Measurements from ENCODE around the gene STPG1.
A peak's percentile ranks its signal among the peaks of the same experiment; 100 is the strongest.

The STPG1 gene

GRCh38 chr1:24369801-24370200 lies 43.8 kb downstream of the STPG1 start:
- no peak for DNase-seq (ENCODE audit: low read depth in 2 of 2)

DNA sequence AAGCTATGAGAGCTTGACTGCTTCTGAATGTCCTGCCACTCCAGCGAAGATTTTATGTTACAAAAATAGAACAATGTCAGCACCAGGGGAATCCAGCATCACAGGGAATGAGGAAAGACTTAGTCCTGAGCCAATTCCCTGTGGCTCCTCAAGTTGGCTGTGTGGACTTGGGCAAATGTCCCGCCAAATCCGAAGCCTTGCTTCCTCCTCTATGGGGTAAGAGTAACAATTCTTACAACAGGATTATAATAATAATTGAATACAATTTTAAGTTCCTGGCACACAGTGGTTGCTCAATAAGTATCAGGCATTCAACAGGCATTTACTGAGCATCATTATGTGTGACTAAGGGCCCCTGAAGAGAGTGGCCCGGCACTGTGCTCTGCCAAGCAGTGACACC lies 44.4 kb downstream of the STPG1 start:
- DNase-seq (ENCODE audit: low read depth in 2 of 2): no peak

GRCh38 chr1:24366707-24367106 lies 46.9 kb downstream of the STPG1 start:
- DNase-seq (ENCODE audit: low read depth in 2 of 2): no peak

- DNase-seq (ENCODE audit: low read depth in 2 of 2): peak in 1 of 2 donors; percentile 29
Observed at GRCh38 chr1:24364975-24365678, 48.5 kb downstream of the STPG1 start.

DNA sequence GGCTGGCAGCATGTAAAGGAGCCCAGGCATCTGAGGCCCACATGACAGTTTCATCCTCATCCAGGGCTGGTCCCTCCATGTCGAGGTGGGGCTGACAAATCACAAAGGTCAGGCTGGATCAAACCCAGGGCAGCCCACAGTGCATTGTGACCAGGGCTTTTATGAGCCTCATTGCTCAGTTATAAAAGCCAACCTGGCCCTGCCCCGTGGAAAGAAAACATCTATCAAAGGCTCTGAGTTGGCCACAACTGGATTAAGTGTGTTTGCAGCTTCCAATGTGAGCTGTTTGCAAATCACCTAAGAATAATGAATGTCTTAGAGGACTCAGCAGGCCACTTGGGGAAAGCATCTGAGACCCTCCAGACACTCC lies 49.0 kb downstream of the STPG1 start:
- no peak for DNase-seq (ENCODE audit: low read depth in 2 of 2)

DNA sequence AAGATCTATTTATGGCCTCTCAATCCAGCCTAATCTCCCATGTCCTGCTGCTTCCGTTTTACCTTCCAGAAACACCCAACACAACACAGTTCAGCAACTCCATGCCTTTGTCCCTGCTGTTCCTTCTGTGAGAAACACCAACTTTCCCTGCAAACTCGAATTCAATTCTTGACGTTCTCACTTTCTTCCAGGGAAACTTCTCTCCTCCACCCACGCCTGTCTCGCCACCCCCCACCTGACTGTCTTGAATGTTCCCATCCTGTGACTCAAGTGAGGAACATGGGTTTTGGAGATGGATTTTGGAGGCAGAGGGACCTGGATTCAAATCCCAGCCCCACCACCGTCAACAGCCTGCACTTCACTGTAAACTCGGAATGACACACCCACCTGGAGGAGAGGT lies 49.6 kb downstream of the STPG1 start:
- DNase-seq (ENCODE audit: low read depth in 2 of 2): no peak

- DNase-seq (ENCODE audit: low read depth in 2 of 2): no peak
Observed at GRCh38 chr1:24362982-24363614, 50.5 kb downstream of the STPG1 start.

DNA sequence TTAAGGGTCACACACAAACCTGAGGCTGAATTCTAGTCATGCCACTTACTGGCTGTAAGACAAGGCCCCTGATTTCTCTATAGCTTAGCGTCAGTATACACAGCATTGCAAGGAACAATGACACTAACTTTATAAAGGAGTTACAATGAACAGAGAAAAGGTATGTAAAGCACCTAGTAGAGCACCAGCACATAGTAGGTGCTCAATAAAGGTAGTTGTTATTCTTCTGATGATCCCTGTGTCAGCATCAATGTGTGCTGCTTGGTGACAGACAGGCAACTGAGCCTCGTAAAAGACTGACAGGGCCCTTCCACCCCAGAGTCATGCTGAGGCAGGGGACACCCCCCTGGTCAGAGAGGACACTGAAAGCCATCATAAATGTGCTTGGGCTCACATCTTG lies 51.2 kb downstream of the STPG1 start:
- DNase-seq (ENCODE audit: low read depth in 2 of 2): no peak

DNA sequence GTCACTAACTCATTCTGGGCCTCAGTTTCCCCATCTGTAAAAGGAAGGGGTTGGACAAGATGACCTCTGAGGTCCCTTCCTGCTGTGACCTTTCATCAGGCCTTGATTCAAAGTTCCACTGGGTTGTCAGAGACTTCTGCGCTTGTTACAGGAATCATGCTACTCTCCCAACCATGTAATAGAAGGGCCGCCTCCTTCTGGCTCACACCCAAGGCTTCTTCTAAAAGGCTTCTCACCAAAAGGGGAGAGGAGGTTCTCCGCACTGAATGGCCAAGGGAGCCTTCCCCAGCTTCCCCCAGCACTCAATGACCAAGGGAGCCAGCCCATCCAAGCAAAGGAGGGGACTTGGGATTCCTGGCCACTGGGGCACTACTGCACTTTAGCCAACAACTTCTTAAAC lies 51.8 kb downstream of the STPG1 start:
- DNase-seq (ENCODE audit: low read depth in 2 of 2): no peak

DNA sequence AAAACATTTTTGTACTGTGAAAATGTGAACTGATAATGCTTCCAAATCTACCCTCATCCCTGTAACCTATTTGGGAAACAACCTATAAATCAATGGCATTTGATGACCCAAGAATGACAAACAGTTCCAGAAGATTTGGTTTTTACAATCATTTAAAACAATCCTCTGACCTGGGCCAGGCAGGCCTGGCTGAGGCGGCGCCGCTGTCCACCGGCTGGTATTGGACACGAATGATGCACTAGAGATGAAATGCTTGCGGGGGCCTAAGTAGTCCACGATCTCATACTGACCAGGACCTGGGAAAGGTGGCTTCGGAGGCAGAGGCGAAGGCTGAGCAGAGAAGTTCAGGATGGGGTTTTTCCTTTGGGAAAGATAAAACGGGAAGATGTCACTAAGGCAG lies 52.9 kb downstream of the STPG1 start:
- DNase-seq (ENCODE audit: low read depth in 2 of 2): no peak

GRCh38 chr1:24357038-24357437 lies 56.5 kb downstream of the STPG1 start:
- no peak for DNase-seq (ENCODE audit: low read depth in 2 of 2)

DNA sequence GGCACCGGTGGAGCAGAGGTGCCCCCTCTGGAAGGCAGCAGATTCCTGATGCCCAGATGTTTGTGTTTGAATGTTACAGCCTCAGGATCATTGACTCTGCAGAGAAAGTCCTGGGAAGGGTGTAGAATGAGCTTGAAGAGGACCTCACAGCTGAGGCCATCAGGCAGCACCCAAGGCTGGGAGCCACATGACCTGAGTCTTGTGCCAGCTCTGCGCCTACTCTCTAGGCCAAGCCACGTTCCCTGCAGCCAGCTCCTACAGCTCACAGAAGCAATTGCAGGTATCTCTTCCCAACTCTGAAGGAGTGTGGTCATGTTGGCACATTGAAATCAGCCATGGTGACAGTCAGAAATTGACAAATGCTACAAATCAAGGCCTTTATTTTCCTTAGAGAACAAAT lies 58.1 kb downstream of the STPG1 start:
- no peak for DNase-seq (ENCODE audit: low read depth in 2 of 2)

DNA sequence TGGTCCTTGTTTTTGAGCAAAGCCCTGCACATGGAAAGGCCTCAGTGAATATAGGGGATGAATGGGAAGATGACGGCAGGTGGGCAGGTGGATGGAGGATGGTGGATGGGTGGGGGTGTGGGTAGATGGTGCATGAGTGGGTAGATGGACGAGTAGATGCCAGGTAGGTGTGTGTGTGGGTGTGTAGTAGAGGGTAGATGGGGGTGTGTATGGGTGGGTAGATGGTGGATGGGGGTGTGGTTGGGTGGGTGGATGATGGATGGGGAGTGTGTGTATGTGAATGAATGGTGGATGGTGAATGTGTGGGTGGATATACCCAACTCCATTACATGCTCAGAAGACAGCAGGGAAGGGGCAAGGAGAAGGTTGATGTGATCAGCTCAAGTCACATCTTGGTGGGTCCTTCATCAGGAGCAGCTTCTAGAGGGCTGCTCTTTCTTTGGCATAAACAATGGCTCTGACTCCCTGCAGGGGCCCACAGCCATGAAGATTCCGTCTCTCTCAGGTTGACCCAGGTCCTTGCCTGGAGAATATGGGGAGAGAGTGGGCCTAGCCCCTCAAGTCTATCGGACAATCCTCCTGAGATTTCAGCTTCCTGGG lies 60.2 kb downstream of the STPG1 start:
- DNase-seq (ENCODE audit: low read depth in 2 of 2): no peak

GRCh38 chr1:24351918-24352627 lies 61.5 kb downstream of the STPG1 start:
- peak; percentile 55 to 56 for DNase-seq (ENCODE audit: low read depth in 2 of 2)

GRCh38 chr1:24351247-24351646 lies 62.3 kb downstream of the STPG1 start:
- DNase-seq (ENCODE audit: low read depth in 2 of 2): no peak

DNA sequence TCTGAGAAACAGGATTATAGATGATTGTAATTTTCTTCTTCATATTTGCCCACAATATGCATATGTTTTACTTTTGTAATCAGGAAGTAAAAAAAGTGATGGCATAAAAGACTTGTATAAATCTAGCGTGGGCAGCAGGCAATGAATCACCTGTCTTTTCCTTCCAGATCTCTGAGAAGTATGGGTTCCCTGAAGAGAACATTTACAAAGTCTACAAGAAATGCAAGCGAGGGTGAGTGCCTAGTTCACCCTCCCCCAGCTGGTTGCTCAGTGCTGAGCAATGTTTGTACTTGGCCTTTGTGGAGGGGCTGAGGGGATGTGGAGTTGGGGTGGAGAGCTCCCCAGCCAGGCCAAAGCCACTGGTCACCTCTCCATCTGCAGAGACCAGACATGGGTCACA lies 63.7 kb downstream of the STPG1 start:
- DNase-seq (ENCODE audit: low read depth in 2 of 2): peak; percentile 8 to 18

GRCh38 chr1:24348196-24348595 lies 65.4 kb downstream of the STPG1 start:
- no peak for DNase-seq (ENCODE audit: low read depth in 2 of 2)

GRCh38 chr1:24347159-24347934 lies 66.2 kb downstream of the STPG1 start:
- no peak for DNase-seq (ENCODE audit: low read depth in 2 of 2)

DNA sequence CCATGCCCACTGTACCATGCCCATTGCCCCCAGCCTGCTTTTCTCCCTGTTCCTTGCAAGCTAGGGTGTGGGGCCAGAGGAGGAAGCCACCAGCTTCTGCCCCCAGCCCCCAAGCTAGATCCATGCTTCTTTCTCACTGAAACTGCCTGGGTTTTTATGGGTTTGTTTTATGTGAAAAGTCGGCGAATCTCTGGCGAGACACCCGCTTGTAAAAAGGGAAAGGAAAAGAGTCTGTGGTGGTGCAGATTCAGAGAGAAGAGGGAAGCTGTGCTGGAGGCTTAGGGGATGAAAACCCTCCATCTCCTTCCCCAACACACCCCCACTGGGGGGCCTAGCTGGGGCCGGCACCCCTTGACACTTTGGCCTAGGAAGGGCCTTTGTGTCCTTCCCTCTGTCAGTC lies 68.2 kb downstream of the STPG1 start:
- DNase-seq (ENCODE audit: low read depth in 2 of 2): no peak

DNA sequence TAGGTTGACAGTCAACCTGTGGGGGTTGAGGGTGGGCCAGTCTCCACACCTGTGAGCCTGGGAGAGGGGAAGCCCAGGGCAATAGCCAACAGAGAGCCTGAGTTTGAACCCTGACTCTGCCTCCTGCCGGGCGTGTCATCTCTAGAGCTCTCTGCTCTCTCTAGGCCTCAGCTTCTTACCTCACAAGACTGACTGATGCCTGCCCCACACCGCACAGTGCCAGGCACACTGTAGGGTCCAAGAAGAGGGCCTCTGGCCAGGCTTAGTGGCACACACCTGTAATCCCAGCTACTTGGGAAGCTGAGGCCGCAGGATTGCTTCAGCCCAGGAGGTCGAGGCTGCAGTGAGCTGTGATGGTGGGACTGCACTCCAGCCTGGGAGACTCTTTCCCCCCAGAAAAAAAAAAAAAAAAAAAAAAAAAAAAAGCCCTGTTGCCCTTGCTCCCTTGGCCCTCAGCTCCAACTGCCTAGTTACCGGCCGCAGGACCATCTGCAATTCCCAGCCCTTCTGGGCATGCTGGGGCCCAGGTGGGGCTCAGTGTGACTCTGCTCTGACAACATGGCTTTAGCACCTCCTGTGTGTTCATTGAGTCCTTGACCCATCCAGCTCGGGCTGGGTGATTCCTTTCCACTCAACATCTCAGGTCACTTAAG lies 69.4 kb downstream of the STPG1 start:
- no peak for DNase-seq (ENCODE audit: low read depth in 2 of 2)

DNA sequence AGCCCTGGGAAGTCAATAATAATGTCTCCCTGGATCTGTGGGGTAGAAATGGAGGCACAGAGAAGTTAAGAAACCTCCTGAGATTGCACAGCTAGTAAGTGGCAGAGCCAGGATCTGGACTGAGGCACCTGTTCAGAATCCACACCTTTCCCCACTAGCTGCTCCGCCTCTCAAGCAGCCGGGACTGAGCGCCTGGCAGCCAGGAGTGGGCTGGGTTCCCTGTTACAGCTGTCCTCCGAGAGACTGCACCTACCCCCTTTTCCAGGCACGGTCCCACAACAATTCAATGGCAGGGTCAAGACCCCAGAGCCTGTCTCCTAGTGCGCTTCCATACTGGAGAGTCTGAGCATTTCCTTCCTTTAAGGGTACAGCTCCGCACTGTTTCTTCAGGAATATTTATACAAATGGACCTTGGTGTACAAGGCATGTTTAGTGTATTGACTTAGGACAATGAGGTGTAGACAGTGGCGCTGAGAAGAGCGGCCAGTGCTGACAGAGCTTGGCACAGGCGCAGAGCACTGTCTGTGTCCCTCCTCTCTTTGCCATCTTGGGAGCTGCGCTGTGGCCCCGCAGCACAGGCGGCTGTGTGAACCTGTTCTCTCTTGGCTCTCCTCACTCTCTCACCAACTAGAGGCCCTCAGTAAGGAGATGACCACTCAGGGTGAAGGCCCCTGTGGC lies 70.0 kb downstream of the STPG1 start:
- DNase-seq (ENCODE audit: low read depth in 2 of 2): no peak

Measured in activated CD4-positive, alpha-beta T cell treated with anti-CD3 and anti-CD28 coated beads for 24 hours (primary cell).